GM12878 (cell line): ENCODE results near the gene GDAP1L1. TPM values are rescaled to one million over a fixed set of nuclear protein-coding genes. Genes with fewer than 3 reads are reported as not detected.

Experiments used
- ATAC-seq: fragments of 200-7000 bp; cut with Tn5 transposase; 3 replicates; pipeline ENCODE4 v1.9.1; 2020; ENCODE audit warnings: mild to moderate bottlenecking, moderate library complexity
- BruUV-seq: library from RNA; stranded (reverse); fragments of 400-500 nt; replicated peaks from 2 replicates; lab custom pipeline; 2021; lab: Mats Ljungman, UMichigan
- CTCF ChIA-PET: fragments of 300-600 bp; sonication (Branson Sonifier 250); formaldehyde crosslinking; extraction: SDS; loops from one replicate; lab custom pipeline; 2021; ENCODE audit warnings: inconsistent platforms; lab: Yijun Ruan, JAX
- POLR2A ChIA-PET: fragments of 350-600 bp; formaldehyde crosslinking; extraction: SDS; loops from one replicate; lab custom pipeline; 2021; ENCODE audit warnings: inconsistent platforms; lab: Charles Lee
- RAD21 ChIA-PET: fragments of 300-600 bp; sonication (Branson Sonifier 250); formaldehyde crosslinking; loops from one replicate; lab custom pipeline; 2023; ENCODE audit warnings: antibody characterized with exemption; ENCODE audit not compliant: unreplicated experiment; lab: Charles Lee
- SMC1A ChIA-PET: fragments of 300-600 bp; sonication (Branson Sonifier 250); formaldehyde crosslinking; loops from one replicate; lab custom pipeline; 2023; ENCODE audit not compliant: unreplicated experiment, uncharacterized antibody; lab: Charles Lee
- DNase-seq: peaks from one replicate; pipeline ENCODE4 v3.0.0-alpha.2; 2011; ENCODE audit warnings: low read depth, low spot score
- FAIRE-seq: peaks from 3 replicates; lab custom pipeline; 2011; peaks lifted over from hg19 to GRCh38; lab: Jason Lieb, UNC
- H2AFZ ChIP-seq: 2 replicates; pipeline ENCODE4 v1.6.0; 2011; ENCODE audit warnings: low read depth, low read length, control low read depth; ENCODE audit not compliant: control insufficient read depth
- H3K27ac ChIP-seq: 2 replicates; pipeline ENCODE4 v1.5.1; 2011; ENCODE audit warnings: control low read depth; ENCODE audit not compliant: control insufficient read depth, insufficient read depth
- H3K27me3 ChIP-seq, 2 experiments: replicated peaks in 1 of 2; 2 replicates each; pipeline versions ENCODE4 v1.6.0 to v1.6.1; 2011; ENCODE audit warnings: low read length in 1 of 2; ENCODE audit not compliant: control insufficient read depth in 2 of 2, insufficient read depth in 2 of 2
- H3K36me3 ChIP-seq, 2 experiments: 2 replicates each; pipeline ENCODE4 v1.5.1; 2011; ENCODE audit warnings: low read length in 1 of 2; ENCODE audit not compliant: control insufficient read depth in 2 of 2, insufficient read depth in 2 of 2
- H3K4me1 ChIP-seq: 2 replicates; pipeline ENCODE4 v1.6.1; 2011; ENCODE audit warnings: mild to moderate bottlenecking, low read length, moderate library complexity, mixed read lengths; ENCODE audit not compliant: control insufficient read depth, insufficient read depth
- H3K4me2 ChIP-seq: 2 replicates; pipeline ENCODE4 v1.6.0; 2011; ENCODE audit warnings: control low read depth; ENCODE audit not compliant: control insufficient read depth, insufficient read depth
- H3K4me3 ChIP-seq: fragments of 200-600 bp; sonication (generic); 2 replicates; pipeline ENCODE4 v1.5.1; 2016
- H3K79me2 ChIP-seq: 2 replicates; pipeline ENCODE4 v1.6.0; 2011; ENCODE audit warnings: low read length; ENCODE audit not compliant: control insufficient read depth, insufficient read depth
- H3K9ac ChIP-seq: 2 replicates; pipeline ENCODE4 v1.8.0; 2011; ENCODE audit warnings: low read length, control low read depth, mixed read lengths; ENCODE audit not compliant: control insufficient read depth, insufficient read depth
- H3K9me3 ChIP-seq: replicated peaks from 3 replicates; pipeline ENCODE4 v1.5.1; 2011; ENCODE audit warnings: mild to moderate bottlenecking, low read length; ENCODE audit not compliant: control insufficient read depth, insufficient read depth
- H4K20me1 ChIP-seq: 2 replicates; pipeline ENCODE4 v1.6.0; 2011; ENCODE audit not compliant: control insufficient read depth, insufficient read depth
- BMI1 ChIP-seq: fragments of 450-650 bp; IDR thresholded peaks from 2 replicates; pipeline ENCODE4 v1.6.1; 2016; ENCODE audit warnings: mild to moderate bottlenecking, moderate library complexity, borderline replicate concordance
- BRCA1 ChIP-seq: IDR thresholded peaks from 2 replicates; pipeline ENCODE4 v1.6.1; 2011; ENCODE audit warnings: low read depth, low read length, improper control_type of control experiment
- EP300 ChIP-seq, 2 experiments: fragments of 150-350 bp in 1 of 2; IDR thresholded peaks; 2 replicates each; pipeline ENCODE4 v1.6.1; 2011 to 2012; ENCODE audit warnings: low read depth in 2 of 2, low read length in 2 of 2, borderline replicate concordance in 1 of 2, improper control_type of control experiment in 1 of 2, inconsistent platforms in 1 of 2; ENCODE audit not compliant: control insufficient read depth in 1 of 2
- FOXM1 ChIP-seq: IDR thresholded peaks from 2 replicates; pipeline ENCODE4 v1.6.1; 2012; ENCODE audit warnings: low read depth, mild to moderate bottlenecking, inconsistent platforms, low read length, moderate library complexity
- HDAC6 ChIP-seq: fragments of 200-600 bp; sonication (generic); IDR thresholded peaks from one replicate; pipeline ENCODE4 v1.8.0; 2017; ENCODE audit warnings: antibody characterized with exemption; ENCODE audit not compliant: unreplicated experiment
- HDGF ChIP-seq: fragments of 450-650 bp; IDR thresholded peaks from 2 replicates; pipeline ENCODE4 v1.6.1; 2016; ENCODE audit warnings: antibody characterized with exemption
- NBN ChIP-seq: fragments of 450-650 bp; IDR thresholded peaks from 2 replicates; pipeline ENCODE4 v1.6.1; 2016
- PKNOX1 ChIP-seq: fragments of 450-650 bp; IDR thresholded peaks from 2 replicates; pipeline ENCODE4 v1.6.1; 2016; ENCODE audit warnings: mild to moderate bottlenecking
- RFX5 ChIP-seq: IDR thresholded peaks from 2 replicates; pipeline ENCODE4 v1.6.1; 2011; ENCODE audit warnings: low read depth, low read length, improper control_type of control experiment
- SPI1 ChIP-seq: IDR thresholded peaks from 2 replicates; pipeline ENCODE4 v1.6.1; 2011; ENCODE audit warnings: low read depth, mild to moderate bottlenecking, low read length, moderate library complexity, borderline replicate concordance; ENCODE audit not compliant: insufficient read depth
- ZNF592 ChIP-seq: fragments of 450-650 bp; IDR thresholded peaks from 2 replicates; pipeline ENCODE4 v1.6.1; 2017; ENCODE audit warnings: mild to moderate bottlenecking, moderate library complexity
- ZNF622 ChIP-seq: fragments of 450-650 bp; IDR thresholded peaks from 2 replicates; pipeline ENCODE4 v1.6.1; 2017; ENCODE audit warnings: mild to moderate bottlenecking, inconsistent platforms
- ZNF687 ChIP-seq: fragments of 450-650 bp; IDR thresholded peaks from 2 replicates; pipeline ENCODE4 v1.6.1; 2017; ENCODE audit warnings: mild to moderate bottlenecking, moderate library complexity
- WGBS: methylation state at CpG from one replicate; pipeline ENCODE4 v1.1.6; 2016; ENCODE audit warnings: low lambda C conversion rate; ENCODE audit not compliant: insufficient replicate concordance, insufficient coverage; ENCODE audit errors: missing lambda C conversion rate; 5-methylcytosine and 5-hydroxymethylcytosine counted together
- in situ Hi-C: fragments of 300-500 bp; cut with MboI; formaldehyde crosslinking; loops from 9 replicates; pipeline ENCODE4 v1.14.3; 2018; ENCODE audit warnings: mixed read lengths
- intact Hi-C: fragments of 100-400 bp; cut with micrococcal nuclease; formaldehyde crosslinking; loops from one replicate; pipeline ENCODE4 v1.14.2; 2022; ENCODE audit not compliant: unreplicated experiment
- polyA plus RNA-seq, 11 experiments: library from polyadenylated mRNA; depleted of rRNA in 4 of 11; unstranded in 6 of 11; stranded (reverse) in 5 of 11; fragments of >200 nt; fragmentation: Nextera tagmentation in 4 of 11; fragmentation: Illumina TruSeq in 1 of 11; extraction: Ambion mirVana in 4 of 11; extraction: Trizol in 1 of 11; gene quantifications; 1 replicate in 1 of 11; 2 replicates in 10 of 11; pipeline versions ENCODE4 v1.2.1 to v1.2.3, GENCODE V29; 2011 to 2016; ENCODE audit warnings: inconsistent platforms in 2 of 11, missing spikeins in 2 of 11, low read depth in 1 of 11
- total RNA-seq, 4 experiments: library from RNA; depleted of rRNA in 3 of 4; stranded (reverse); fragments of >200 nt in 3 of 4; fragmentation: Illumina TruSeq in 1 of 4; extraction: Trizol in 1 of 4; gene quantifications; 2 replicates each; pipeline versions ENCODE4 v1.2.1 to v1.2.3, GENCODE V29; 2013 to 2021

Gene GDAP1L1
- total and polyA plus RNA-seq, 10 of the 15 experiments (the other 5 are each of a cell fraction or from before 2014, with no cell fraction given) = 0.08 to 0.38 TPM; not detected in 8

- in situ Hi-C loops = no loop called here
- no peak overlapping the region for H3K9ac ChIP-seq
- SMC1A ChIA-PET = no interaction called here
- no peak for TF ChIP-seq HDAC6
- no peak for TF ChIP-seq HDGF
- no peak for TF ChIP-seq ZNF592
- no peak for TF ChIP-seq BRCA1
- TF ChIP-seq NBN = no peak
- no peak for TF ChIP-seq EP300 (IDR thresholded peaks at IDR 0.05; ENCODE audit: borderline replicate concordance in 1 of 2, control insufficient read depth in 1 of 2, low read depth in 2 of 2, low read length in 2 of 2)
- no peak for TF ChIP-seq RFX5
- no peak for TF ChIP-seq PKNOX1
- TF ChIP-seq SPI1 = no peak
- no peak for TF ChIP-seq BMI1
- no peak for TF ChIP-seq ZNF622
- TF ChIP-seq FOXM1 = no peak
- no peak for TF ChIP-seq ZNF687
- TF ChIP-seq, all 136 proteins: peak for 0
- no TSS peak for BruUV-seq
- no peak for ATAC-seq
- WGBS = 100% methylated on average over 4 of the region's 4 CpGs
- Histone ChIP-seq H3K4me1 (no peaks in the 10 kb centered on the region), H3K27me3 (no peaks in the 10 kb centered on the region), H3K27ac (no peak overlapping the region), H3K36me3 (peaks cover 13 to 37% of the 10 kb centered on the region in 2 experiments), H3K9me3 (no peaks in the 10 kb centered on the region), H3K4me3 (no peak overlapping the region), H2AFZ (no peak overlapping the region), H4K20me1 (no peaks in the 10 kb centered on the region), H3K4me2 (no peak overlapping the region), H3K79me2 (peaks cover 2% of the 10 kb centered on the region)
- intact Hi-C loops = no loop called here
- FAIRE-seq = no peak
- DNase-seq = no peak
- RAD21 ChIA-PET = no interaction called here
- POLR2A ChIA-PET = no interaction called here
- CTCF ChIA-PET = interaction anchor here (0.6 kb wide), 1 partner anchor 10 kb away, joined by 3 read pairs; no protein-coding TSS in a partner anchor
Observed at GRCh38 chr20:44199877-44200276, 47.2 kb upstream of the GDAP1L1 start.
